Ovary (tissue), 3 donors: ENCODE results near the gene LTC4S.

Experiments
- EP300 ChIP-seq: sonication (generic); formaldehyde crosslinking; IDR thresholded peaks from one replicate; pipeline ENCODE4 v1.6.1; 2017; ENCODE audit warnings: antibody characterized with exemption
- POLR2A ChIP-seq: fragments of 450-650 bp; IDR thresholded peaks from one replicate; pipeline ENCODE4 v1.6.1; 2017; ENCODE audit warnings: antibody characterized with exemption, mild to moderate bottlenecking, moderate library complexity
- TF ChIP-seq, protein P1 (sequence below), 3 donors: fragments of 450-650 bp in 2 of 3; fragments of 200-600 bp in 1 of 3; IDR thresholded peaks; one replicate each; pipeline versions ENCODE4 v1.5.1 to v1.8.0; 2016 to 2022; ENCODE audit warnings: antibody characterized with exemption in 3 of 3, mild to moderate bottlenecking in 1 of 3
- donor health status: DM: no; HTN: no; CAD: no.

DNA sequence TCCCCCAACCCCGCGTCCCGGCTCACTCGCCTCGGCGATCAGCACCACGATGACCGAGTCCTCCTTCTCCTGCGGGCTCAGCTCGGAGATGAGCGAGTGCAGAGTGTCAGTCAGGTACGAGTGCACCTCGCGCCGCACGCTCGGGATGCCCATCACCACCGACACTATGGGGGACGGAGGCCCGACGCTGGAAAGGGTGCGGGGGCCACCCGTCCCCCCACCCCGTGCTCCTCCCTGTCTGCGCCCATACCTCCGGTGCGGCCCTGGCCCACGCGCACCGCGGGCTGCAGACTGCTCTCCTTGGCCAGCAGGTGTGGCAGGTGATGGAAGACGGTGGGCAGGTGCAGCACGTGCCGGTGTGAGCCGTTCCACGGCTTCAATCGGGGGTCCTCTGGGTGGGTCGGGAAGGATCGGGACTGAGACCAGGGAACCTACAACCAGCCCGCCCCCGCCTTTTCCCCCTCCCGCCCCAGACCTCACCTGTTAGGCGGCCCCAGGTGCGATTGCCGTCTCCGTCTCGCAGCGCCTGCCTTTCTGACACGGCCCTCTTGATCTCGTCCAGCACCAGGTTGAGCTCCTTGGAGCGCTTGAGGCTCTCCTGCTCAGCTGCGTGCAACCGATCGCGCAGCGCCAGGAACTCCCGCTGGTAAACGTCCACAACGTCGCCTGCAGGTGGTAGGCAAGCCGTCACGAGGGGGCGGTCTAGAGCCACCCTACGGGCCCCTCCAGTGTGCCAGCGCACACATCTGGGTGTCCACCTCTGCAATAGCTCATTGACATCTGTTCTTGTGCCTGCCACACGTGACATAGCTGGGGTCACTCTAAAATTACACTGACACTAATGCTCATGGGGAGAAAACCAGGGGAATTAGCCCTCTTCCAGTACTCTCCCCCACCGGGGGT is 7.8 kb downstream of the LTC4S start:
- TF ChIP-seq, protein P1, sequence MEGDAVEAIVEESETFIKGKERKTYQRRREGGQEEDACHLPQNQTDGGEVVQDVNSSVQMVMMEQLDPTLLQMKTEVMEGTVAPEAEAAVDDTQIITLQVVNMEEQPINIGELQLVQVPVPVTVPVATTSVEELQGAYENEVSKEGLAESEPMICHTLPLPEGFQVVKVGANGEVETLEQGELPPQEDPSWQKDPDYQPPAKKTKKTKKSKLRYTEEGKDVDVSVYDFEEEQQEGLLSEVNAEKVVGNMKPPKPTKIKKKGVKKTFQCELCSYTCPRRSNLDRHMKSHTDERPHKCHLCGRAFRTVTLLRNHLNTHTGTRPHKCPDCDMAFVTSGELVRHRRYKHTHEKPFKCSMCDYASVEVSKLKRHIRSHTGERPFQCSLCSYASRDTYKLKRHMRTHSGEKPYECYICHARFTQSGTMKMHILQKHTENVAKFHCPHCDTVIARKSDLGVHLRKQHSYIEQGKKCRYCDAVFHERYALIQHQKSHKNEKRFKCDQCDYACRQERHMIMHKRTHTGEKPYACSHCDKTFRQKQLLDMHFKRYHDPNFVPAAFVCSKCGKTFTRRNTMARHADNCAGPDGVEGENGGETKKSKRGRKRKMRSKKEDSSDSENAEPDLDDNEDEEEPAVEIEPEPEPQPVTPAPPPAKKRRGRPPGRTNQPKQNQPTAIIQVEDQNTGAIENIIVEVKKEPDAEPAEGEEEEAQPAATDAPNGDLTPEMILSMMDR (IDR thresholded peaks at IDR 0.05) = peak in 2 of 3 donors; percentile 47 to 48
- TF ChIP-seq EP300 = no peak
- TF ChIP-seq POLR2A = no peak
